ENCODE data around the gene DCC.

DCC gene

GRCh38 chr18:53441761-53442414 is 1101.9 kb downstream of the DCC start:
- FAIRE-seq (no peak), DNase-seq (ENCODE audit: insufficient read length, low spot score) (no peak)
- TF ChIP-seq CTCF (IDR thresholded peaks at IDR 0.05; ENCODE audit: insufficient read depth, missing control alignments), result no peak

GRCh38 chr18:53442415-53442783 is 1102.4 kb downstream of the DCC start:
- TF ChIP-seq CTCF (IDR thresholded peaks at IDR 0.05; ENCODE audit: insufficient read depth, missing control alignments), result no peak
- FAIRE-seq (no peak), DNase-seq (ENCODE audit: insufficient read length, low spot score) (no peak)

GRCh38 chr18:53443336-53443735 is 1103.3 kb downstream of the DCC start:
- TF ChIP-seq CTCF (IDR thresholded peaks at IDR 0.05; ENCODE audit: insufficient read depth, missing control alignments), result no peak
- DNase-seq (ENCODE audit: insufficient read length, low spot score) (no peak), FAIRE-seq (no peak)

- FAIRE-seq (no peak), DNase-seq (ENCODE audit: insufficient read length, low spot score) (no peak)
- TF ChIP-seq CTCF (IDR thresholded peaks at IDR 0.05; ENCODE audit: insufficient read depth, missing control alignments), result no peak
Observed at GRCh38 chr18:53443831-53444230, 1103.8 kb downstream of the DCC start.

DNA sequence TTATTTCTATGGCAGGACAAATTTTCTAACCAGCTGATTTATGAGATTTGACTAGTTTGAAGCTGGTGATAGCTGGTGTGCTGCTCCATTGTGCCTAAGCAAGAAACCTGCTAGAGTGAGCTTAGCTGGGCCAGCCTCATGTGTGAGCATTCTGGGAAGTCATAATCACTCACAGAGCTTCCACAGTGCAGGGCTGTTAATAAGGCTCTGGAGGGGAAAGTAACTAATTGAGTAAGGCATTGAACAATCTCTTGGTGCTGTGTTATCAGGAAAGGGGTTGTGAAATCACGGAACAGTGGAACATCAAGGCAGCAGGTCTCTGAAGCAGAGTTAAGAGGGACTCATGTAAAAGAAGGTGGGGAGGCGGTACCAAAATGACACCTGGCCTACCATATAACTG is 1111.9 kb downstream of the DCC start:
- DNase-seq (ENCODE audit: insufficient read length, low spot score), result no peak

DNA sequence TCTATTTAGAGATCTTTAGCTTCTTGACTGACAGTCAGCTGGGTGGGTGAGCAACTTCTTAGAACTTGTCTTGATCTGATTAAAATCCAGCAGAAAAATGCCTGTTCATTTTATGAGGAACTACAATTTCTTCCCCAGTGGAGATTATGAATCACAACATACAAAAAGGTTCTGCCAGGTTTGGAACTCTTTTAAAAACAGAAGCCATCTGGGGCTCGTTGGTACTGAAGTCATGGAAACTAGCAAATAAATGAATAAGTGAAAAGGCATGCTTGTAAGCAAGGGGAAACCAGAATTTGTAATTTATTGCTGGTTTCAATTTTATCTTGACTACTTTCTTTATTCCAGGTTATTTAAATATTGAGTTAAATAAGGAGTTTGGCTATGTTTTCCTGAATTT is 1117.1 kb downstream of the DCC start:
- no peak for DNase-seq (ENCODE audit: insufficient read length, low spot score)
- no peak for TF ChIP-seq CTCF (IDR thresholded peaks at IDR 0.05; ENCODE audit: insufficient read depth, missing control alignments)
- FAIRE-seq, result no peak

More for the DNA sequence above, 1111.9 kb downstream of the DCC start:
- TF ChIP-seq CTCF (IDR thresholded peaks at IDR 0.05; ENCODE audit: insufficient read depth, missing control alignments), result no peak
- no peak for FAIRE-seq

- no peak for FAIRE-seq
- DNase-seq (ENCODE audit: insufficient read length, low spot score), result no peak
- no peak for TF ChIP-seq CTCF (IDR thresholded peaks at IDR 0.05; ENCODE audit: insufficient read depth, missing control alignments)
Observed at GRCh38 chr18:53458268-53458667, 1118.3 kb downstream of the DCC start.
